Measurements from ENCODE around the gene ZNF579.

DNA sequence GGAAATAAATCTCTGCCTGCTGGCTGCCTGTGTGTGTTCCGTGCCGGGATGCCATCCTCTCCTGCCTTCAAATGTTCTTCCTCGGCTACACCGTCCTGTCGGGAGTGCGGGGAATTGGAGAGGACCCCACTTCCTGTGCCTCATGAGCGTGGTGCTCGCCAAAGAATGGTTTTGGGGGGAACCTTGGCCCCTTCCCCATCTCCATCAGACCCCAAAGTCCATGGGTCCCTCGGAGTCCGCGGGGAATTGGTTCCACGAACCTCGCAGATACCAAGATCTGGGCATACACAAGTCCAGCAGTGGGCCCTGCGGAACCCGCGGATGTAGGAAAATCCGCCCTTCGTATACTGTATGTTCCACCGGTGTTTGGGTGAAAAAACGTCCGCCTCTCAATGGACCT, 22.5 kb upstream of the ZNF579 start:
- TF ChIP-seq, protein P1, sequence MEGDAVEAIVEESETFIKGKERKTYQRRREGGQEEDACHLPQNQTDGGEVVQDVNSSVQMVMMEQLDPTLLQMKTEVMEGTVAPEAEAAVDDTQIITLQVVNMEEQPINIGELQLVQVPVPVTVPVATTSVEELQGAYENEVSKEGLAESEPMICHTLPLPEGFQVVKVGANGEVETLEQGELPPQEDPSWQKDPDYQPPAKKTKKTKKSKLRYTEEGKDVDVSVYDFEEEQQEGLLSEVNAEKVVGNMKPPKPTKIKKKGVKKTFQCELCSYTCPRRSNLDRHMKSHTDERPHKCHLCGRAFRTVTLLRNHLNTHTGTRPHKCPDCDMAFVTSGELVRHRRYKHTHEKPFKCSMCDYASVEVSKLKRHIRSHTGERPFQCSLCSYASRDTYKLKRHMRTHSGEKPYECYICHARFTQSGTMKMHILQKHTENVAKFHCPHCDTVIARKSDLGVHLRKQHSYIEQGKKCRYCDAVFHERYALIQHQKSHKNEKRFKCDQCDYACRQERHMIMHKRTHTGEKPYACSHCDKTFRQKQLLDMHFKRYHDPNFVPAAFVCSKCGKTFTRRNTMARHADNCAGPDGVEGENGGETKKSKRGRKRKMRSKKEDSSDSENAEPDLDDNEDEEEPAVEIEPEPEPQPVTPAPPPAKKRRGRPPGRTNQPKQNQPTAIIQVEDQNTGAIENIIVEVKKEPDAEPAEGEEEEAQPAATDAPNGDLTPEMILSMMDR (IDR thresholded peaks at IDR 0.05; ENCODE audit: poor library complexity, severe bottlenecking): no peak
- TF ChIP-seq POLR2AphosphoS5 (IDR thresholded peaks at IDR 0.05): no peak
- TF ChIP-seq EZH2 (IDR thresholded peaks at IDR 0.05; ENCODE audit: borderline replicate concordance, insufficient read depth, low read length, poor library complexity, severe bottlenecking): no peak
- TF ChIP-seq SMC3 (conservative IDR thresholded peaks at IDR 0.05; ENCODE audit: poor library complexity): no peak
- TF ChIP-seq EP300 (conservative IDR thresholded peaks at IDR 0.05; ENCODE audit: poor library complexity, severe bottlenecking): no peak
- TF ChIP-seq MXI1 (conservative IDR thresholded peaks at IDR 0.05; ENCODE audit: poor library complexity, severe bottlenecking): no peak
- no peak for TF ChIP-seq REST (IDR thresholded peaks at IDR 0.05; ENCODE audit: borderline replicate concordance)

Data from neural cell (in vitro differentiated cells).